Measurements from ENCODE around the gene RPL18A.

DNA sequence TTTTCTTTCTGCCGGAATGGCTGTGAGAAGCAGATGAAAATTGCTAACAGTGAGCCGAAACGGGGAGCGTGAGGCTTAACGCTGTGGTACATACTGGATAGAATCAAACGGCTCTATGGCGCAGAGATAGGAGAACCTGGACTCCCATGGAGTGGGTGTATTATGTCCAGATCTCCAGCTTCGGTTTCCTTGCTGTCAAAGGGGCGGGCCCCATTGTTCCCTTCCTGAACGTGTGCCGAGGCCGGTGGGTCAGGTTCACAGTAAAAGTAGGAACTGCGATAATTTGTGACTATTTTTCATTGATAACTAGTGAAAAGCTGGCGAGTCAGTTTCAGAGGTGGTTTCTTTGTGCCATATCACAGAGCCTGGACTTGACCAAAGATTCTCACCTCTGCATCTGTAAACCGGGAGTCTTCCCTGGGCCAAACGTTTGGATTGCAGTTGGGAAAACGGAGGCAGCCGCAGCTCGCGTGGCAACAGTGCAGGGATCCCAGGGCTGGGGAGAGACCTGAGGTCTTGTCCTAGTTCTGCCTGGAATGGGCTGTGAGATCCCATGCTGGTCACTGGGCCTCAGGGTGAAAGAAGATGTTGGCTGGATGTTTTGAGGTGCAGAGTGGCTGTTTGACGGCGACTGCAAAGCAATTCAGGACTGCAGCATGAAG is 752 bp downstream of the RPL18A start:
- TF ChIP-seq EZH2 (IDR thresholded peaks at IDR 0.05; ENCODE audit: borderline replicate concordance, low read length): no peak
- TF ChIP-seq, protein P1, sequence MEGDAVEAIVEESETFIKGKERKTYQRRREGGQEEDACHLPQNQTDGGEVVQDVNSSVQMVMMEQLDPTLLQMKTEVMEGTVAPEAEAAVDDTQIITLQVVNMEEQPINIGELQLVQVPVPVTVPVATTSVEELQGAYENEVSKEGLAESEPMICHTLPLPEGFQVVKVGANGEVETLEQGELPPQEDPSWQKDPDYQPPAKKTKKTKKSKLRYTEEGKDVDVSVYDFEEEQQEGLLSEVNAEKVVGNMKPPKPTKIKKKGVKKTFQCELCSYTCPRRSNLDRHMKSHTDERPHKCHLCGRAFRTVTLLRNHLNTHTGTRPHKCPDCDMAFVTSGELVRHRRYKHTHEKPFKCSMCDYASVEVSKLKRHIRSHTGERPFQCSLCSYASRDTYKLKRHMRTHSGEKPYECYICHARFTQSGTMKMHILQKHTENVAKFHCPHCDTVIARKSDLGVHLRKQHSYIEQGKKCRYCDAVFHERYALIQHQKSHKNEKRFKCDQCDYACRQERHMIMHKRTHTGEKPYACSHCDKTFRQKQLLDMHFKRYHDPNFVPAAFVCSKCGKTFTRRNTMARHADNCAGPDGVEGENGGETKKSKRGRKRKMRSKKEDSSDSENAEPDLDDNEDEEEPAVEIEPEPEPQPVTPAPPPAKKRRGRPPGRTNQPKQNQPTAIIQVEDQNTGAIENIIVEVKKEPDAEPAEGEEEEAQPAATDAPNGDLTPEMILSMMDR (conservative IDR thresholded peaks at IDR 0.05 in 1 of 2, IDR thresholded peaks at IDR 0.05 in 1 of 2; ENCODE audit: extremely low read depth in 1 of 2, insufficient read depth in 1 of 2, low read depth in 1 of 2, low read length in 2 of 2): no peak
